ENCODE data around the gene MRAP.
"Not testable (repeated sequence)": the region's sequence is repeated elsewhere in the genome, so short reads cannot be mapped to it uniquely, and the experiment has no call there.

Gene MRAP

DNA sequence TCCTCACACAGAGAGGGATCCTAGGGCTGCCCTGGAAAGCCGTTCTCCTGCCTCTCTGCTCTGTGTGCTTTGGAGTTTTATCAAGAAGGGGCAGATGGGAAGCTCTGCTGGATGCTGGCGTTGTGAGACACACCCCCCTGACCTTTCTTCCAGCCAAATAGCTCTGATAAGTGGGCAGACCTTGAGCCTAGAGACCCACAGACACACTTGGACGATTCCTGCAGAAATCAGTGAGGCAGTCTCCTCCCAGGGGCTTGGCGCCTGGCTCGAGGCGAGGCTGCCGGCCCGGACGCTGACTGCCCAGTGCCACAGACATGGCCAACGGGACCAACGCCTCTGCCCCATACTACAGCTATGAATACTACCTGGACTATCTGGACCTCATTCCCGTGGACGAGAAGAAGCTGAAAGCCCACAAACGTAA, at the start of gene MRAP:
MRAP (plus strand) TSS at position 198 of the 424 bp plus-strand sequence; CDS start at position 315, 117 bp downstream.
- no peak for DNase-seq (ENCODE audit: low spot score)

DNA sequence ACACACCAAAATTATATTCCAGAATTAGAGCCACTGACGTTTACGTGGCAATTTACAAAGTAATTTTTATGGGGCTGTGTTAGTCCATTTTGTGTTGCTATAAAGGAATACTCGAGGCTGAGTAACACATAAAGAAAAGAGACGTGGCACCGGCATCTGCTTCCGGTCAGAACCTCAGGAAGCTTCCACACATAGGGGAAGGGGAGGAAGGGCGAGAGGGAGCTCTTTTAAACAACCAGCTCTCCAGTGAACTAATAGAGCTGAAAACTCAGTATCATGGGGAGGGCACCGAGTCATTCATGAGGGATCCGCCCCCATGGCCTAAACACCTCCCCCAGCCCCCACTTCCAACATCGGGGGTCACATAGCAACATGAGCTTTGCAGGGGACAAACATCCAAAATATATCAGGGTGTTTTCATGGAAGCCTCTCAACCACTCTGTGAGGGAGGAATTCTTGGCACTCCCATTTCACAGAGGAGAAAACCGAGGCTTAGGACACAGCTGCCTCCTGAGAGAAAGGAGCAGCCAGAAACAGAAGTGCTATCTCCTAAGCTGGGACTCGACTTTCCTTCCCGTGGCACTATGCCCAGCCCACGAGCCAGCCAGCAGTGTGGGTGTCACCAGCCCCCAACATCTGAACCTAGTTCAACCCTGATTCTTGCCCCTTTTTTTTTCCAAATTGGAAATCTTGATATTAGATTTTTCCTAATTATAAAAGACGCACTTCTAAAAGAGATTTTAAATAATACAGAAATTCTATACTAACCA, 49.0 kb upstream of the MRAP start:
- DNase-seq (ENCODE audit: low spot score), result no peak

DNA sequence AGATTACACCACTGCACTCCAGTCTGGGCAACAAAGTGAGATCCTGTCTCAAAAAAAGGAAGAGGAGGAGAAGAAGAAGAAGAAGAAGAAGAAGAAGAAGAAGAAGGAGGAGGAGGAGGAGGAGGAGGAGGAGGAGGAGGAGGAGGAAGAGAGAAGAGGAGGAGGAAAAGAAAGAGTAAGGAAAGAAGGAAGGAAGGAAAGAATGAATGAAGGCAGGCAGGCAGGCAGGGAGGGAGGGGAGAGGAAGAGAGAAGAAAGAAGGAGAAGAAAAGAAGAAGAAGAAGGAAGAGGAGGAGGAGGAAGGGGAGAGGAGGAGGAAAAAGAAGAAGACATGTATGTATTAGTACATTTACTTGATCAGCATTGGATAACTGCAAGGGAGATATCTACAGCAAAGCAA, 46.5 kb upstream of the MRAP start:
- no peak for DNase-seq (ENCODE audit: low spot score)

- DNase-seq (ENCODE audit: low spot score), result no peak
These were observed 45.4 kb upstream of the MRAP start for GRCh38 chr21:32253215-32253641.

GRCh38 chr21:32256251-32256650, 42.4 kb upstream of the MRAP start:
- DNase-seq (ENCODE audit: low spot score), result no peak

- no peak for DNase-seq (ENCODE audit: low spot score)
These were observed 41.6 kb upstream of the MRAP start for GRCh38 chr21:32256873-32257620.

- DNase-seq (ENCODE audit: low spot score), result peak; percentile 80
These were observed 40.5 kb upstream of the MRAP start for GRCh38 chr21:32257962-32258785.

GRCh38 chr21:32258786-32259048, 39.9 kb upstream of the MRAP start:
- not testable (repeated sequence) for DNase-seq (ENCODE audit: low spot score)

- no peak for DNase-seq (ENCODE audit: low spot score)
These were observed 38.5 kb upstream of the MRAP start for GRCh38 chr21:32260130-32260529.

- DNase-seq (ENCODE audit: low spot score), result no peak
These were observed 36.7 kb upstream of the MRAP start for GRCh38 chr21:32261929-32262328.

GRCh38 chr21:32265321-32265720, 33.3 kb upstream of the MRAP start:
- not testable (repeated sequence) for DNase-seq (ENCODE audit: low spot score)

- DNase-seq (ENCODE audit: low spot score), result no peak
These were observed 27.9 kb upstream of the MRAP start for GRCh38 chr21:32270748-32271147.

DNA sequence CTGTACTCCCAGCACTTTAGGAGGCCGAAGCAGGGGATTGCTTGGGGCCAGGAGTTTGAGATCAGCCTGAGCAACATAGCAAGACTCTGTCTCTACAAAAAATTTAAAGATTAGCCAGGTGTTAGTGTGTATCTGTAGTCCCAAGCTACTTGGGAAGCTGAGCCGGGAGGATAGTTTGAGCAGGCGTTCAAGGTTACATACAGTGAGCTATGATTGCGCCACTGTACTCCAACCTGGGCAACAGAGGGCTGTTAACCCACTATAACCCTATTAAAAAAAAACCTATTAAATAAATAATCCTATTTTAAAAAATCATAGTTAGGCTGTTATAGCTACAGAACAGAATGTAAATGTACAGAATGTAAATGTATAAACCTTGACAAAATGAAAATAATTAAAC, 22.0 kb upstream of the MRAP start:
- no peak for DNase-seq (ENCODE audit: low spot score)

- DNase-seq (ENCODE audit: low spot score), result peak; percentile 39
These were observed 20.6 kb upstream of the MRAP start for GRCh38 chr21:32278103-32278502.

DNA sequence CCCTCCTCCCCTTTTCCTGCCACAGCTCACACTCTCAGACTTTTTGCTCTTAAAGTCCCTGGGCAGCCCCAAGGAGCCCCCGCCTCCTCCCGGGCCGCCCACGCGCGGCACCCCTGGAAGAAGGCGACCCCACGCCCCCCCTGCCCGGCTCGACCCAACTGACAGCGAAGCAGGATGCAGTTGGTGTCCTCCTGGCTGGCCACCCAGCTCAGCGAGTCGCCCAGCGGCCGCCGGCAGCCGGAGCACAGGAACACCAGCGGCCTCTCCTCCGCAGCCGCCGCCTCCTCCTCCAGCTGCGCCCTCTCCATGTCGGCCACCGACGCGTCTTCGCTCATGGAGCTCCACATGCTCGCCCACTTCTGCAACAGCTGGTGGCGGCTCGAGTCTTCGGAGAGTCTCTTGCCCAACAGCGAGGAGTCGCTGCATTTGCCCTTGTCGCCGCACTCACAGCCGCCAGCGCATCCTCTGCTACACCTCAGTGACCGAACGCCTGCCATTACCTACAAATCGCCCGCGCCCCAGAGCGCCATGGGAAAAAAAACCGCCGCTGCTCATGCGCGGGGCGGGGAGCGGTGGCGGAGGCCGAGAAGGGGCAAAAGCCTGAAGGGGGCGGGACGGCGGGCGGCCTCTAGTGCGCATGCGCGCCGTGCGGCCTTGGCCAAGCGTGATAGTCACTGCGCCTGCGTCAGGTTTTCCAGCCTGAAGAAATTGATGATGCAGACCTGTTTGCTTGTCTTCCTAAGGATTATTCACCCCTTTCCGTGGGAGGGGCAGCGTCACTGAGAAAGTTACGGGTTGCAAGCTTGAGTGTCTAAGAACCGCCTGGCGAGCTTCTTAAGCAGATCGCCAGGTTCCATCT, 19.9 kb upstream of the MRAP start, which contains the start of gene MIS18A:
MIS18A (minus strand) TSS at position 532 of the 859 bp plus-strand sequence; CDS start at position 497, 35 bp downstream.
- DNase-seq (ENCODE audit: low spot score), result peak; percentile 91

- DNase-seq (ENCODE audit: low spot score), result no peak
These were observed 19.3 kb upstream of the MRAP start for GRCh38 chr21:32279377-32279680.

DNA sequence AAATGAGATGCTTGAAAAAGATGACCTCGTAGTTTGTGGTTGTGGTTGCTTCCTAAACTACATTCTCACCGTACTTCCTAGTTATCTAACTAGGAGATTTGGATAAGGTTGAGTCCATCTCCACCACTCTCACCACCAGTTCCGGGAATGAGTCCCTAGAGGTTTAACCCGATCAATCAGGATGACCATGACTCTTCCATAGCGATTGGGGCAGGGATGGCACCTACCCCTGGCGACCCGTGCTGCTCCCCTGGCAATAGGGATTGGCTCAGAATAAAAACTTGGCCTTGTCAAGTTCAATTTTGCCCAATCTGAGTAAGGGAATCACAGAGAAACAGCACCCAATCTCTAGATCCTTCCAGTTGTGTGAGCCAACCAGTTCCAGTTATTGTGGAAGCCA, 17.1 kb upstream of the MRAP start:
- DNase-seq (ENCODE audit: low spot score), result no peak

DNA sequence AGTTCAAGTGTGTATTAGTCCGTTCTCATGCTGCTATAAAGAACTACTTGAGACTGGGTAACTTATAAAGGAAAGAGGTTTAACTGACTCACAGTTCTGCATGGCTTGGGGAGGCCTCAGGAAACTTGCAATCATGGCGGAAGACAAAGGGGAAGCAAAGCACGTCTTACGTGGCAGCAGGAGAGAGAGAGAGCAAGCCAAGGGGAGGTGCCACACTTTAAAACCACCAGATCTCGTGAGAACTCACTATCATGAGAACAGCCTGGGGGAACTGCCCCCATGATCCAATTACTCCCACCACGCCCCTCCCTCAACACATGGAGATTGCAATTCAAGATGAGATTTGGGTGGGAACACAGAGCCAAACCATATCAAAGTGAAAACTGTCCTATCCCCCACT, 15.7 kb upstream of the MRAP start:
- DNase-seq (ENCODE audit: low spot score), result no peak

DNA sequence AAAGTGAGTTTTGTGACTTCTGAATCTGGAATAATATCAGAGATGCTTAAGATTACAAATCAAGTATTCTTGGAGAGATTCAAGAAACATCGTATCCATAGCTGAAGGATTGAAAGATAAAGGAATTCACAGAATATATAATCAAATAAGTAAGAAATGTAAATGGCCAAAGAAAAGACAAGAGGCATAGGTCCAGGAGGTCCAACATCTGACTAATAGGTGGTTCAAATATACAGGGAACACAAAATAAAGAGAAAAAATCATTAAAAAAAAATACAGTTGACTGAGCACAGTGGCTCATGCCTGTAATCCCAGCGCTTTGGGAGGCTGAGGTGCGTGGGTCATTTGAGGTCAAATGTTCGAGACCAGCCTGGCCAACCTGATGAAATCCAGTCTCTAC, 13.2 kb upstream of the MRAP start:
- no peak for DNase-seq (ENCODE audit: low spot score)

DNA sequence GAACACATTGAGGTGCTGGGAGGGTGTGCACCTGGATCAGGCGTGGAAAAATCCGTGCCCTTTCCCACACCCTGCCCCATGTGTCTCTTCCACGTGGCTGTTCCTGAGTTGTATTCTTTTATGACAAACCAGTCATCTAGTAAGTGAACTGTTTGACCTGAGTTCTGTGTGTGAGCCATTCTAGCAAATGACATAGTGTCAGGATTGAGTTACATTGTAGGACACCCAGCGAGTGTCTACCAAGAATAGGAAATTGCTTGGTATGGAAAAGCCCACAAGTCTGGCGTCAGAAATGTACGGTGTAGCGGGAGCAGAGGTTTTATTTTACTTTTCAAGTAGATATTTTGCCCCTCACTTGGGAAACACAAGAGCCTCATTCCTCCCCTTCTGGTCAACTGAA, 1.2 kb upstream of the MRAP start:
- no peak for DNase-seq (ENCODE audit: low spot score)

- DNase-seq (ENCODE audit: low spot score), result no peak
These were observed 501 bp upstream of the MRAP start for GRCh38 chr21:32298148-32298559.

DNA sequence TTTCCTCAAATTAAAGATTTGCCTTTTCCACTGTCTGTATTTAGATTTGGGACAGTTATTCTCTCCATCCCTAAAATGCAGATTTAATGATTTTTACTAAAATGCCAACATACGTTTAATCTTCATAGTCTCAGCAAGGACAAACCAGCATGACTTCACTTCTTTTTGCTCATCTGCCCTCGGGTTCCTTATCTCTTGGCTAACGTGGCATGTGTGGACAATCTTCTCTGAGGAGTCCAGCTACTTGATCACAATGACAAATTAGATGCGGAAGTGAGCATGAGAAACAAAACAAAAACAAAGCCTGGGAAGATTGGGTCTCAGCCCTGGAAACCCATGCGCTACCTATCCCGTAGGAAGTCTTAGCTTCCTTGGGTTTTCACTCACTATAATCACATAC, 1.0 kb downstream of the MRAP start:
- no peak for DNase-seq (ENCODE audit: low spot score)

All from SW480 (cell line).